Measurements from ENCODE around the gene SLC17A6.
A peak's percentile ranks its signal among the peaks of the same experiment; 100 is the strongest.

SLC17A6 gene

GRCh38 chr11:22390283-22390655 lies 52.1 kb downstream of the SLC17A6 start:
- DNase-seq, result no peak

- DNase-seq, result no peak
These were observed 54.4 kb downstream of the SLC17A6 start for GRCh38 chr11:22392561-22392960.

- DNase-seq, result no peak
These were observed 67.2 kb downstream of the SLC17A6 start for GRCh38 chr11:22405377-22405776.

GRCh38 chr11:22407267-22407666 lies 69.1 kb downstream of the SLC17A6 start:
- no peak for DNase-seq

- DNase-seq, result peak; percentile 80 to 87
These were observed 69.7 kb downstream of the SLC17A6 start for GRCh38 chr11:22407921-22408320.

- no peak for DNase-seq
These were observed 77.3 kb downstream of the SLC17A6 start for GRCh38 chr11:22415476-22415875.

GRCh38 chr11:22416462-22416861 lies 78.3 kb downstream of the SLC17A6 start:
- DNase-seq, result no peak

GRCh38 chr11:22426915-22427314 lies 88.7 kb downstream of the SLC17A6 start:
- DNase-seq, result no peak

All from NCI-H187 (cell line).